K562 (cell line): ENCODE data around the gene EEFSEC. TPM values are rescaled to one million over a fixed set of nuclear protein-coding genes. Genes with fewer than 3 reads are reported as not detected.

ENCODE experiments used
- ATF7 ChIP-seq: fragments of 450-650 bp; IDR thresholded peaks from 2 replicates; pipeline ENCODE4 v1.7.1; 2014; ENCODE audit warnings: mild to moderate bottlenecking, moderate library complexity
- DPF2 ChIP-seq: fragments of 450-650 bp; IDR thresholded peaks from 2 replicates; pipeline ENCODE4 v1.6.1; 2016
- EZH2 ChIP-seq: IDR thresholded peaks from 2 replicates; pipeline ENCODE4 v1.6.1; 2012; ENCODE audit warnings: low read depth, mild to moderate bottlenecking, inconsistent platforms, low read length, borderline replicate concordance
- FIP1L1 ChIP-seq: fragments of 200-400 bp; formaldehyde crosslinking; IDR thresholded peaks from 2 replicates; pipeline ENCODE4 v1.6.1; 2018; ENCODE audit warnings: mild to moderate bottlenecking, low read depth, low read length; ENCODE audit not compliant: poor library complexity, severe bottlenecking
- FOSL1 ChIP-seq: fragments of 200-800 bp; sonication (Bioruptor generic); conservative IDR thresholded peaks from 2 replicates; pipeline ENCODE4 v1.6.1; 2016; ENCODE audit warnings: missing genetic modification characterization, missing compliant biosample characterization
- GATAD2B ChIP-seq: fragments of 450-650 bp; IDR thresholded peaks from 2 replicates; pipeline ENCODE4 v1.6.1; 2017; ENCODE audit warnings: mild to moderate bottlenecking, borderline replicate concordance
- HNRNPL ChIP-seq: fragments of 200-400 bp; formaldehyde crosslinking; IDR thresholded peaks from 2 replicates; pipeline ENCODE4 v1.6.1; 2017; ENCODE audit warnings: low read depth, mild to moderate bottlenecking, low read length
- MTA3 ChIP-seq: fragments of 450-650 bp; formaldehyde crosslinking; IDR thresholded peaks from 2 replicates; pipeline ENCODE4 v1.6.1; 2017; ENCODE audit warnings: mild to moderate bottlenecking, borderline replicate concordance
- MYBL2 ChIP-seq, 2 experiments: fragments of 450-650 bp in 1 of 2; sonication (generic) in 1 of 2; formaldehyde crosslinking in 1 of 2; IDR thresholded peaks; 2 replicates each; pipeline versions ENCODE4 v1.6.1 to v1.8.1; 2017 to 2022; ENCODE audit warnings: borderline replicate concordance in 1 of 2, inconsistent platforms in 1 of 2, low read depth in 1 of 2, mild to moderate bottlenecking in 1 of 2, missing genetic modification reagents in 1 of 2, moderate library complexity in 1 of 2
- NFE2 ChIP-seq: IDR thresholded peaks from 2 replicates; pipeline ENCODE4 v1.6.1; 2014; ENCODE audit warnings: antibody characterized with exemption, low read depth
- NFRKB ChIP-seq: fragments of 450-650 bp; IDR thresholded peaks from 2 replicates; pipeline ENCODE4 v1.6.1; 2016; ENCODE audit warnings: low read depth
- NR1H2 ChIP-seq: sonication (generic); formaldehyde crosslinking; IDR thresholded peaks from 2 replicates; pipeline ENCODE4 v1.4.0; 2020; ENCODE audit warnings: mild to moderate bottlenecking, missing genetic modification reagents
- POLR2A ChIP-seq: fragments of 450-650 bp; conservative IDR thresholded peaks from 2 replicates; pipeline ENCODE4 v1.6.1; 2016
- TAF15 ChIP-seq: fragments of 200-400 bp; formaldehyde crosslinking; IDR thresholded peaks from 2 replicates; pipeline ENCODE4 v1.6.1; 2017; ENCODE audit warnings: mild to moderate bottlenecking, low read depth, low read length, moderate library complexity
- ZC3H11A ChIP-seq: IDR thresholded peaks from 2 replicates; pipeline ENCODE4 v1.6.1; 2012; ENCODE audit warnings: low read depth, low read length, improper control_type of control experiment
- ZNF224 ChIP-seq: sonication (generic); formaldehyde crosslinking; IDR thresholded peaks from 2 replicates; pipeline ENCODE4 v1.8.0; 2022; ENCODE audit warnings: mild to moderate bottlenecking, missing genetic modification reagents
- ZNF311 ChIP-seq: fragments of 250-450 bp; sonication (Bioruptor Pico); IDR thresholded peaks from 2 replicates; pipeline ENCODE4 v1.4.0; 2020; ENCODE audit warnings: mild to moderate bottlenecking, moderate library complexity
- ZNF75A ChIP-seq: fragments of 450-650 bp; formaldehyde crosslinking; IDR thresholded peaks from 2 replicates; pipeline ENCODE4 v1.4.0; 2020; ENCODE audit warnings: mild to moderate bottlenecking
- polyA plus RNA-seq, 8 experiments: library from polyadenylated mRNA; depleted of rRNA in 4 of 8; stranded (reverse) in 5 of 8; unstranded in 3 of 8; fragments of >200 nt; fragmentation: Nextera tagmentation in 2 of 8; fragmentation: Illumina TruSeq in 1 of 8; extraction: Ambion mirVana in 2 of 8; extraction: Trizol in 1 of 8; gene quantifications; 2 replicates each; pipeline versions ENCODE4 v1.2.1 to v1.2.3, GENCODE V29; 2011 to 2014; ENCODE audit warnings: inconsistent platforms in 1 of 8, missing spikeins in 1 of 8
- total RNA-seq, 7 experiments: library from RNA; depleted of rRNA in 6 of 7; stranded (reverse); fragments of >200 nt in 6 of 7; fragmentation: Illumina TruSeq in 2 of 7; extraction: Trizol in 2 of 7; gene quantifications; 2 replicates each; pipeline versions ENCODE4 v1.2.1 to v1.2.3, GENCODE V29; 2011 to 2021; ENCODE audit warnings: low replicate concordance in 1 of 7
- TF ChIP-seq, protein P1 (sequence below): fragments of 200-800 bp; sonication (Bioruptor generic); IDR thresholded peaks from 2 replicates; pipeline ENCODE4 v1.6.1; 2017; ENCODE audit warnings: missing genetic modification characterization, missing compliant biosample characterization
- TF ChIP-seq, protein P2 (sequence below): fragments of 250-450 bp; sonication (Bioruptor Pico); IDR thresholded peaks from 2 replicates; pipeline ENCODE4 v1.8.0; 2021; ENCODE audit warnings: moderate library complexity, mild to moderate bottlenecking, inconsistent platforms
- TF ChIP-seq, protein P3 (sequence below): fragments of 450-650 bp; formaldehyde crosslinking; conservative IDR thresholded peaks from 2 replicates; pipeline ENCODE4 v1.4.0; 2022; ENCODE audit warnings: mild to moderate bottlenecking, missing genetic modification characterization

The EEFSEC gene
- total and polyA plus RNA-seq, 9 of the 15 experiments (the other 6 are each of a cell fraction or from before 2014, with no cell fraction given): 0.35 to 11.8 (median 7.7) TPM

DNA sequence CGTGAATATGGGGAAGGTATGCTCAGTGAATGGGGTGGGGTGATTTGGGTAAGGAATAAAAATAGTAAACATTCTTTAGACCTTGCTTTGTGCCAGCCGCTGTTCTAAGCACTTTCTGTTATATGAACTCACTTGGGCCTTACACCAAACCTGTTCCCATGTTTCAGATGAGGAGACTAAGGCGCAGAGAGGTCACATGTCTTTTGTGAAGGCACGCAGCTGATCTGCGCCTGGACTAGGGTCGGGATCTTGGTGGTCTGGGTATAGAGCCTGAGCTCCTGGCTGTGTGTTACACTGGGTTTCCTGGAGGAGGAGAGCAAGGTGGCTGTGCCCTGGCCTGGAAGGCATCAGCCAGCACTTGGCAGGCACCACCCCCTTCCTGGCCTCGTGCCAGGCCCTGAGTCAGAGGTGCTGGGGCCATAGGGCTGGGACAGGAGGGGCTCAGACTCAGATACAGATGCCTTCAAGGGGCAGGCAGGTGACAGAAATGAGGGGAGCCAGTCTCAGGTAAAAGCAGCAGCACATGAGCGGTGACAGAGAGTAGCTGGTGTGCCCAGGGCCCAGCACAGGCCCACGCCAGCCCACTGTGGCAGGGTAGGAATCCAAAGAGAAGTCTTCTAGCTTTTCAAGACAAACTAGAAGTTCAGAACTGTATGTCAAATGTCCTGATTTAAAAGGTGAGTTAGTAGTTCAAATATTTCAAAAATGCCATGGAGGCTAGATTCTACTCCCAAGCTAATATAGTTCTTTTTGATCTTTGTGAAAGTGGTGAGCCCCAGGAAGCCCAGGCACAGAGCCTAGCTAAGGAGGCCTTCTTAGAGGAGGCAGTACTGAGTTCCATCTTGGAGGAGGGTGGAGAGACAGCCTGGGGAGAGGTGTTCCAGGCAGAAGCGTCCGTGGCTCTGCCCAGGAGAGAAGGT is 230.3 kb downstream of the EEFSEC start (continued):
- no peak for TF ChIP-seq ZNF311 (CRISPR knock-in tag)
- TF ChIP-seq, protein P1, sequence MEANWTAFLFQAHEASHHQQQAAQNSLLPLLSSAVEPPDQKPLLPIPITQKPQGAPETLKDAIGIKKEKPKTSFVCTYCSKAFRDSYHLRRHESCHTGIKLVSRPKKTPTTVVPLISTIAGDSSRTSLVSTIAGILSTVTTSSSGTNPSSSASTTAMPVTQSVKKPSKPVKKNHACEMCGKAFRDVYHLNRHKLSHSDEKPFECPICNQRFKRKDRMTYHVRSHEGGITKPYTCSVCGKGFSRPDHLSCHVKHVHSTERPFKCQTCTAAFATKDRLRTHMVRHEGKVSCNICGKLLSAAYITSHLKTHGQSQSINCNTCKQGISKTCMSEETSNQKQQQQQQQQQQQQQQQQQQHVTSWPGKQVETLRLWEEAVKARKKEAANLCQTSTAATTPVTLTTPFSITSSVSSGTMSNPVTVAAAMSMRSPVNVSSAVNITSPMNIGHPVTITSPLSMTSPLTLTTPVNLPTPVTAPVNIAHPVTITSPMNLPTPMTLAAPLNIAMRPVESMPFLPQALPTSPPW: peak; percentile 20; the same call in 1 of the 2 replicates
- no peak for TF ChIP-seq EZH2
- TF ChIP-seq, protein P2, sequence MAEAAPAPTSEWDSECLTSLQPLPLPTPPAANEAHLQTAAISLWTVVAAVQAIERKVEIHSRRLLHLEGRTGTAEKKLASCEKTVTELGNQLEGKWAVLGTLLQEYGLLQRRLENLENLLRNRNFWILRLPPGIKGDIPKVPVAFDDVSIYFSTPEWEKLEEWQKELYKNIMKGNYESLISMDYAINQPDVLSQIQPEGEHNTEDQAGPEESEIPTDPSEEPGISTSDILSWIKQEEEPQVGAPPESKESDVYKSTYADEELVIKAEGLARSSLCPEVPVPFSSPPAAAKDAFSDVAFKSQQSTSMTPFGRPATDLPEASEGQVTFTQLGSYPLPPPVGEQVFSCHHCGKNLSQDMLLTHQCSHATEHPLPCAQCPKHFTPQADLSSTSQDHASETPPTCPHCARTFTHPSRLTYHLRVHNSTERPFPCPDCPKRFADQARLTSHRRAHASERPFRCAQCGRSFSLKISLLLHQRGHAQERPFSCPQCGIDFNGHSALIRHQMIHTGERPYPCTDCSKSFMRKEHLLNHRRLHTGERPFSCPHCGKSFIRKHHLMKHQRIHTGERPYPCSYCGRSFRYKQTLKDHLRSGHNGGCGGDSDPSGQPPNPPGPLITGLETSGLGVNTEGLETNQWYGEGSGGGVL: no peak
- no peak for TF ChIP-seq ZC3H11A
- TF ChIP-seq ZNF224 (CRISPR knock-in tag): no peak
- TF ChIP-seq ZNF75A: no peak
- TF ChIP-seq TAF15: no peak
- TF ChIP-seq DPF2: peak; percentile 58; the same call in 1 of the 2 replicates
- TF ChIP-seq MTA3: no peak
- no peak for TF ChIP-seq NR1H2 (CRISPR knock-in tag)
- peak; percentile 9; the same call in 1 of the 2 replicates for TF ChIP-seq NFE2
- no peak for TF ChIP-seq HNRNPL
- TF ChIP-seq FOSL1: peak; percentile 57
- no peak for TF ChIP-seq FIP1L1
- 0 out of 2 replicates have a peak, but pooled peaks have one; percentile 18 for TF ChIP-seq ATF7
- TF ChIP-seq NFRKB: no peak
- no peak for TF ChIP-seq MYBL2 (IDR thresholded peaks at IDR 0.05; ENCODE audit: low read depth)
- no peak for TF ChIP-seq MYBL2 (CRISPR knock-in tag; IDR thresholded peaks at IDR 0.05; ENCODE audit: borderline replicate concordance)
- TF ChIP-seq POLR2A: no peak
- TF ChIP-seq, protein P3, sequence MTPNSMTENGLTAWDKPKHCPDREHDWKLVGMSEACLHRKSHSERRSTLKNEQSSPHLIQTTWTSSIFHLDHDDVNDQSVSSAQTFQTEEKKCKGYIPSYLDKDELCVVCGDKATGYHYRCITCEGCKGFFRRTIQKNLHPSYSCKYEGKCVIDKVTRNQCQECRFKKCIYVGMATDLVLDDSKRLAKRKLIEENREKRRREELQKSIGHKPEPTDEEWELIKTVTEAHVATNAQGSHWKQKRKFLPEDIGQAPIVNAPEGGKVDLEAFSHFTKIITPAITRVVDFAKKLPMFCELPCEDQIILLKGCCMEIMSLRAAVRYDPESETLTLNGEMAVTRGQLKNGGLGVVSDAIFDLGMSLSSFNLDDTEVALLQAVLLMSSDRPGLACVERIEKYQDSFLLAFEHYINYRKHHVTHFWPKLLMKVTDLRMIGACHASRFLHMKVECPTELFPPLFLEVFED (CRISPR knock-in tag): no peak
- no peak for TF ChIP-seq GATAD2B
